Caco-2 (cell line): ENCODE results near the gene MSRB1. TPM values are rescaled to one million over a fixed set of nuclear protein-coding genes. Genes with fewer than 3 reads are reported as not detected.

Experiments used
- BruUV-seq: library from RNA; stranded (reverse); fragments of 400-500 nt; replicated peaks from 2 replicates; lab custom pipeline; 2021; lab: Mats Ljungman, UMichigan
- CTCF ChIA-PET: fragments of 300-600 bp; sonication (Branson Sonifier 250); formaldehyde crosslinking; loops from one replicate; lab custom pipeline; 2022; ENCODE audit warnings: antibody characterized with exemption; lab: Charles Lee
- POLR2A ChIA-PET: fragments of 300-600 bp; sonication (Branson Sonifier 250); formaldehyde crosslinking; loops from one replicate; lab custom pipeline; 2022; ENCODE audit warnings: antibody characterized with exemption; lab: Charles Lee
- DNase-seq, 2 experiments: peaks; one replicate each; pipeline versions ENCODE4 v3.0.0 to v3.0.0-alpha.2; 2020 to 2022
- H3K27me3 ChIP-seq: replicated peaks from 2 replicates; pipeline ENCODE4 v1.6.0; 2011; ENCODE audit warnings: low read length; ENCODE audit not compliant: control insufficient read depth, insufficient read depth
- H3K36me3 ChIP-seq: 2 replicates; pipeline ENCODE4 v1.5.1; 2011; ENCODE audit warnings: low read length; ENCODE audit not compliant: control insufficient read depth, insufficient read depth
- H3K4me1 ChIP-seq: fragments of 250-450 bp; sonication (Bioruptor Pico); 2 replicates; pipeline ENCODE4 v1.5.1; 2020; ENCODE audit warnings: mild to moderate bottlenecking
- H3K4me3 ChIP-seq: 2 replicates; pipeline ENCODE4 v1.5.1; 2011; ENCODE audit warnings: low read depth, mild to moderate bottlenecking, control low read depth, low read length
- H3K9me3 ChIP-seq: fragments of 250-450 bp; sonication (Bioruptor Pico); 2 replicates; pipeline ENCODE4 v1.5.1; 2020; ENCODE audit warnings: mild to moderate bottlenecking, moderate library complexity
- H3K27ac Mint-ChIP-seq: one replicate; pipeline ENCODE4 v1.8.0; 2022; ENCODE audit warnings: mixed read lengths; ENCODE audit not compliant: unreplicated experiment
- H3K27me3 Mint-ChIP-seq: one replicate; pipeline ENCODE4 v1.8.0; 2022; ENCODE audit warnings: mixed read lengths; ENCODE audit not compliant: insufficient read depth, unreplicated experiment
- H3K36me3 Mint-ChIP-seq: one replicate; pipeline ENCODE4 v1.8.0; 2022; ENCODE audit warnings: mild to moderate bottlenecking, mixed read lengths; ENCODE audit not compliant: insufficient read depth, unreplicated experiment
- H3K4me1 Mint-ChIP-seq: one replicate; pipeline ENCODE4 v1.8.0; 2022; ENCODE audit warnings: low read depth, mixed read lengths; ENCODE audit not compliant: unreplicated experiment
- H3K4me3 Mint-ChIP-seq: one replicate; pipeline ENCODE4 v1.8.0; 2022; ENCODE audit warnings: mild to moderate bottlenecking, moderate library complexity, mixed read lengths; ENCODE audit not compliant: unreplicated experiment
- H3K9me3 Mint-ChIP-seq: one replicate; pipeline ENCODE4 v1.8.0; 2022; ENCODE audit warnings: mixed read lengths; ENCODE audit not compliant: unreplicated experiment
- CTCF ChIP-seq, 2 experiments: fragments of 200-600 bp in 1 of 2; IDR thresholded peaks; 1 replicate in 1 of 2; 2 replicates in 1 of 2; pipeline versions ENCODE4 v1.5.1 to v1.8.0; 2011 to 2022; ENCODE audit warnings: antibody characterized with exemption in 1 of 2, control low read depth in 1 of 2, inconsistent platforms in 1 of 2, low read depth in 1 of 2, low read length in 1 of 2, mild to moderate bottlenecking in 1 of 2, moderate library complexity in 1 of 2; ENCODE audit not compliant: insufficient read depth in 1 of 2, severe bottlenecking in 1 of 2, unreplicated experiment in 1 of 2
- intact Hi-C: fragments of 100-400 bp; cut with micrococcal nuclease; formaldehyde crosslinking; loops from one replicate; pipeline ENCODE4 v1.10.0; 2022; ENCODE audit not compliant: unreplicated experiment
- total RNA-seq: library from RNA; stranded (reverse); gene quantifications from 2 replicates; pipeline ENCODE4 v1.2.3, GENCODE V29; 2022

Gene MSRB1
- total RNA-seq, 1 experiment from 2014 or later: 30.5 TPM

GRCh38 chr16:1911467-1912214 lies 31.4 kb downstream of the MSRB1 start:
- POLR2A ChIA-PET: no interaction called here
- no peak for DNase-seq
- Mint-ChIP-seq H3K4me1 (no peaks in the 10 kb centered on the region), H3K36me3 (no peaks in the 10 kb centered on the region), H3K27ac (no peak overlapping the region), H3K4me3 (no peak overlapping the region), H3K27me3 (peaks cover under 1% of the 10 kb centered on the region), H3K9me3 (no peaks in the 10 kb centered on the region)
- BruUV-seq: no TSS peak
- Histone ChIP-seq H3K27me3 (no peaks in the 10 kb centered on the region), H3K9me3 (no peaks in the 10 kb centered on the region), H3K36me3 (no peaks in the 10 kb centered on the region), H3K4me3 (no peak overlapping the region), H3K4me1 (no peaks in the 10 kb centered on the region)
- no peak for TF ChIP-seq CTCF (IDR thresholded peaks at IDR 0.05; ENCODE audit: insufficient read depth in 1 of 2, low read depth in 1 of 2, low read length in 1 of 2, severe bottlenecking in 1 of 2, unreplicated experiment in 1 of 2)
- CTCF ChIA-PET: no interaction called here
- intact Hi-C loops: no loop called here

GRCh38 chr16:1909561-1910231 lies 33.3 kb downstream of the MSRB1 start:
- Mint-ChIP-seq H3K27ac (no peak overlapping the region), H3K27me3 (no peaks in the 10 kb centered on the region), H3K36me3 (no peaks in the 10 kb centered on the region), H3K9me3 (no peaks in the 10 kb centered on the region), H3K4me1 (no peaks in the 10 kb centered on the region), H3K4me3 (no peak overlapping the region)
- H3K4me1 ChIP-seq: no peaks in the 10 kb centered on the region
- no peaks in the 10 kb centered on the region for H3K9me3 ChIP-seq
- no peaks in the 10 kb centered on the region for H3K36me3 ChIP-seq
- TF ChIP-seq CTCF (IDR thresholded peaks at IDR 0.05; ENCODE audit: insufficient read depth in 1 of 2, low read depth in 1 of 2, low read length in 1 of 2, severe bottlenecking in 1 of 2, unreplicated experiment in 1 of 2): no peak
- CTCF ChIA-PET: no interaction called here
- POLR2A ChIA-PET: no interaction called here
- intact Hi-C loops: no loop called here
- BruUV-seq: no TSS peak
- DNase-seq: no peak
- H3K4me3 ChIP-seq: no peak overlapping the region
- H3K27me3 ChIP-seq: no peaks in the 10 kb centered on the region

GRCh38 chr16:1908983-1909382 lies 34.0 kb downstream of the MSRB1 start:
- ChIA-PET POLR2A (no interaction called here), CTCF (no interaction called here)
- H3K4me3 ChIP-seq: no peak overlapping the region
- H3K27me3 ChIP-seq: no peaks in the 10 kb centered on the region
- Mint-ChIP-seq H3K27me3 (no peaks in the 10 kb centered on the region), H3K9me3 (no peaks in the 10 kb centered on the region), H3K4me1 (no peaks in the 10 kb centered on the region), H3K27ac (no peak overlapping the region), H3K4me3 (no peak overlapping the region), H3K36me3 (no peaks in the 10 kb centered on the region)
- no TSS peak for BruUV-seq
- no peak for TF ChIP-seq CTCF (IDR thresholded peaks at IDR 0.05; ENCODE audit: insufficient read depth in 1 of 2, low read depth in 1 of 2, low read length in 1 of 2, severe bottlenecking in 1 of 2, unreplicated experiment in 1 of 2)
- no peaks in the 10 kb centered on the region for H3K9me3 ChIP-seq
- H3K36me3 ChIP-seq: no peaks in the 10 kb centered on the region
- intact Hi-C loops: no loop called here
- DNase-seq: no peak
- no peaks in the 10 kb centered on the region for H3K4me1 ChIP-seq
